ENCODE data around the gene TLE4.

GRCh38 chr9:79621916-79622575 lies 50.3 kb downstream of the TLE4 start:
- TF ChIP-seq CTCF (IDR thresholded peaks at IDR 0.05; ENCODE audit: insufficient read depth, low read length) (no peak), SPI1 (IDR thresholded peaks at IDR 0.05; ENCODE audit: borderline replicate concordance, low read depth) (no peak)

Data from HL-60 (cell line).